ENCODE data around the gene GALNT13.

The GALNT13 gene

DNA sequence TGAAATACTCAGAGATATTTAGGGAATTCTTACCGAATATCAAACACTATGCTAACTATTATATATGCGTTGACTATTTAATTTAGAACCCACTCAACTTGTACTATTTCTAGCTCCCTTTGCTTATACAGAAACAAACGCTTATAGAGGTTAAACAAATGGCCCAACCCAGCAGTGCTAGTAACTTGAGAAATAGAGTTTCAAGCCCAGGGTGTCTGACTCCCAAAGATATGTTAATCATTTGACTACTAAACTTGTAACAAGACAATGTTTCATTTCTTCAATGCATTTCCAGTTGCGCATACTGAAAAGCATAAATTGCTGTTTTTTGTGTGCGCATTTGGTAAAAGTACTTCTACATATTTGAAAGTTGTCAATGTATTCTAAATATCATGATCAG is 310.3 kb downstream of the GALNT13 start:
- no peak overlapping the region for H3K27ac ChIP-seq
- TF ChIP-seq CTCF (IDR thresholded peaks at IDR 0.05) (no peak), ZFX (IDR thresholded peaks at IDR 0.05; ENCODE audit: borderline replicate concordance) (no peak)

DNA sequence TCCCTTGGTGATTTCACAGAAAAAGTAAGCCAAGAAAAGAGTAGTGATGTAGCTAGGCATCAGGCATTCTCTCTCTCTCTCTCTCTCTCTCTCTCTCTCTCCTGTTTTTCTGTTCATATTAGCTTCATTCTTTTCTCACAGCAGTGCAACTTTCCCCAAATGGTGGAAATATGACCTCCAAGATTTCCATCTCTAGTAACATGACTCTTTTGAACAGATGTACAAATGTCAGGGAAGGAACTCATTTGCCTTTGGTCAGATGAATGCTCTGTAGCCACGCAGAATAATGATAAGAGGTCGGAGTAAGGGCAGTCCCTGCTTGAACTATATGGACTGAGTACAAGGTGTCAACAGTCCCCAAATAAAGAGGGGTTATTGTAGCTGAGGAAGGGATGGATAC is 316.2 kb downstream of the GALNT13 start:
- TF ChIP-seq CTCF (IDR thresholded peaks at IDR 0.05) (no peak), ZFX (IDR thresholded peaks at IDR 0.05; ENCODE audit: borderline replicate concordance) (no peak)
- no peak overlapping the region for H3K27ac ChIP-seq

- no peak overlapping the region for H3K27ac ChIP-seq
- TF ChIP-seq ZFX (IDR thresholded peaks at IDR 0.05; ENCODE audit: borderline replicate concordance) (no peak), CTCF (IDR thresholded peaks at IDR 0.05) (no peak)
Observed at GRCh38 chr2:154189953-154190352, 318.2 kb downstream of the GALNT13 start.

- no peak overlapping the region for H3K27ac ChIP-seq
- TF ChIP-seq CTCF (IDR thresholded peaks at IDR 0.05) (no peak), ZFX (IDR thresholded peaks at IDR 0.05; ENCODE audit: borderline replicate concordance) (no peak)
Observed at GRCh38 chr2:154193246-154193645, 321.5 kb downstream of the GALNT13 start.

DNA sequence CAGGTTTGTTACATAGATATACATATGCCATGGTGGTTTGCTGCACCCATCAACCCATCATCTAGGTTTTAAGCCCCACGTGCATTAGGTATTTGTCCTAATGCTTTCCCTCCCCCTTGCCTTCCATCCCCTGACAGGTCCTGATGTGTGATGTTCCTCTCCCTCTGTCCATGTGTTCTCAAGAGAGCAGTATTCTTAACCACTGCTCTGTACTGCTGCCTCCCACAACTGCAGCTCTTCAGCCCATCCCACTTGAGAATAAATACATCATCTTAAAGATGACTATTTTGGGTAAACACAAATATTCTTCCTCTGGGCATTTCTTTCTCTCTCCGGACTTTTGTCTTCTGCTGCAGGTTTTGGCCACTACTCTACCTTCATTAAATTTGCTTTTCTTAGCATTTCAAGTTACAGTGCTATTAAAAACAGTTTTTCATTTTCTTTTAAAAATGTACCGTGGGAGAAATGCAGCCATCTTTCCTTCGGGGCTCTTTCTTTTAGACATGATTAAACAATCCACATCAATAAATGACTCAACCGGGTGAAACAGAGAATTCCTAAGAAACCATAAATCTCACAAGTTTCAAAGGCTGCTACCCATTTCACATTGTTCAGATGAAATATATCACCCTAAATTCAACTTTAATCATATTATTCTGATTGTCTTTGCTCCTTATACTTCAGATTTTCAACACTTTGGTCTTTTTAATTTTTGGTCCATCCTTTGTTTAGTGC is 323.4 kb downstream of the GALNT13 start:
- TF ChIP-seq ZFX (IDR thresholded peaks at IDR 0.05; ENCODE audit: borderline replicate concordance), result no peak
- no peak for TF ChIP-seq CTCF (IDR thresholded peaks at IDR 0.05)
- no peak overlapping the region for H3K27ac ChIP-seq

- H3K27ac ChIP-seq, result no peak overlapping the region
- TF ChIP-seq ZFX (IDR thresholded peaks at IDR 0.05; ENCODE audit: borderline replicate concordance) (no peak), CTCF (IDR thresholded peaks at IDR 0.05) (no peak)
Observed at GRCh38 chr2:154195644-154196195, 324.0 kb downstream of the GALNT13 start.

DNA sequence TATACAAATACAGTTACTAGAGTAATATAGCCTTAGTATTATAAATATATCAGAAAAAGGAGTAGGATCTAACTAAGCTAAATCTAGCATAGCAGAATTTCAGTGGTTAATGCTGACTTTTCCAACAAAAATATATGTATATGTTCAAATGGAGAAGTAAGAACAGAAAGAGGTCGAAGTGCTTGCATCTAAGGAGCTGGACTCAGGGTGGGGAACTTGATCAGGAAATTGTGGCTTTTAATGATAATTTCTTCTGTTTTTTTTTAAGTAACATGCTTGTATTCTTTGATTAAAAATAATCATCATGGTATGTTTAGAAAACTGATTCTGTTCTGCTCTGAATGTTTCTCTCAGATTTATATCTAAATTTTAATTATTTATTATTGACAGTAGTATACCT is 327.1 kb downstream of the GALNT13 start:
- TF ChIP-seq CTCF (IDR thresholded peaks at IDR 0.05) (no peak), ZFX (IDR thresholded peaks at IDR 0.05; ENCODE audit: borderline replicate concordance) (no peak)
- H3K27ac ChIP-seq, result no peak overlapping the region
